Smooth muscle cell of the coronary artery (primary cell): ENCODE measurements around the gene KMO. TPM values are rescaled to one million over a fixed set of nuclear protein-coding genes. Genes with fewer than 3 reads are reported as not detected.

Experiments used
- total RNA-seq: library from RNA; depleted of rRNA; stranded (reverse); fragments of >200 nt; gene quantifications from 2 replicates; pipeline ENCODE4 v1.2.3, GENCODE V29; 2014; ENCODE audit warnings: low replicate concordance

The KMO gene
- not detected in 2 replicates for total RNA-seq

DNA sequence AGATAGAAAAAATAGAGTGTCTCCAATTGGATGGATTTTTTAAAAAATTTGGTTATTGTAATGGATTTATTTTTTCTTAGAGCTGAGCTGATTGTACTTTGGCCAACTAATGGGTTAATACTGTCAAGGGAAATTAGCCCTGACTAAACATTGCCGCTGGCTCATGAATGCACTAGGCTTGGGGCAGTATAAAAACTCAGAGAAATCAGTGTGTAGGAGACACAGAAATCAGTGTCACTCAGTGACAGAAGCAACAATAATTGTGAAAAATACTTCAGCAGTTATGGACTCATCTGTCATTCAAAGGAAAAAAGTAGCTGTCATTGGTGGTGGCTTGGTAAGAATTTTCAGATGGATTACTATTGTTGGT lies at the start of gene KMO:
Gene KMO, plus strand, starts transcription at position 217 of the 370 bp plus-strand sequence. Its CDS starts 67 bp downstream, at position 284.

DNA sequence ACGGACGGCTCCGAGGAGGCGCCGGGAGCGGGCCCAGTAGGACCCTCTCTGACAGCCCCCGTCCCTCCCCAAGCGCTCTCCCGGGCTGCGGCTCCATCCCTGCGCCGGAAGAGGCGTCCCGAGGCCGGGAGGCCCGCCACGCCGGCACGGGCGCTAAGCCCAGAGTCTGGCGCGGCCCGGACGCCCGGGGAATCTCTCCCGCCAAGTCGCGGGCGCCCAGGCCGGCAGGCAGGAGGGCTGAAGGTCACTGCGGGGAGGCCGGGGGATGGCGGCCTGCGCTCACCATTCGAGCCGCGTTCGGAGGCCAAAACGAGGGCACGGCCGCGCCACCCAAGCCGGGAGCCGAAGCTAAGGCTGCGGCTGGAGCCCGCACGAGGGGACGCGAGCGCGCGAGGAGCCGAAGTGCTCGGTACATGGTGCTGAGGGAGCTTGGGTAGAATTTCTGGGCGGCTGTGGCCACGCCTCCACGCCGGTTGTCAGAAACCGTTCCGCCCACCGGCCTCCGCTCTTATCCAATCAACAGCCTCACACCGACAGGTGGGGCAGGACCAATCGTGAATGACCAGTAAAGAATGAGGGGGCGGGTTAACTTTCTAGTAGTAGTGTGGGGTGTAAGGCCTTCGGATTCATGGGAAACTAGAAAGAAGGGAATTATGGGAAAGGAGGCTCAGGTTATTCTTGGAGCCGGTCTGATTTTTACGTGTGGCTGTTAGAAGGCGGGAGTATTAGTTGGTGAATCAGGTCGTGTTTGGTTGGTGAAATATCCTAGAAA lies 12.7 kb upstream of the KMO start, which contains the start of gene FH:
Gene FH, minus strand, starts transcription at position 448 of the 772 bp plus-strand sequence. Its CDS starts 33 bp downstream, at position 415.

DNA sequence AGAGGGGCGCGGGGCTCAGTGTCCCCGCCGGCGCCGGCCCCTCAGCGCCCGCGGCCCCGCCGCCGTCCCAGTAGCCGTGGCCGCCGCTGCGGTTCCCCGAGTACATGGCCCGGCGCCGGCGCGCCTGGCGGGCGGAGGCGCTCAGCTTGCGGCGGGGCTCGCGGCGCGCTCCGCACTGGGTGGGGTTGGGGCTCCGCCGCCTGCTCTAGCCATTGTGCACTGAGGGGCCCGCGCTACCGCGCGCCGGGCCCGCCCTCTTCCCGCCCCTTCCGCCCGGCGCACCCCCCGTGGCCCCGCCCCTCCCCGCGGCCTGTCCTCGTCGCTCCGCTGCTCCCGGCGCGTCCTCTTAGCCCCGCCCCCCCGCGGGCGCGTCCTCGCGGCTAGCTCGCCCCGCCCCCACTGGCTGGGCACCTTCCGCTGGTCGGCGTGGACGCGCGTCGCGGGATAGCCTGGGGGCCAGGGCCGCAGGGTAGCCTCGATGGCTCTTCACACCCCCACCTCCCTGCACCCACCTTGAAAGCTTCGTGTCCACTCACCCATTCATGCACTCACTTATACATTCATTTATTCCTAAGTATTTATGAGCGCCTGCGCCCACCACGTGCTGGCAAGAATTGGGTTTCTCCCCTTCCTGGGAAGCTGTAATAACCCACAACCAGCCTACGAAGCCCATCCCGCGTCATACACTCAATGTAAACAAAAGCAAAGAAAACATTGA lies 108.1 kb downstream of the KMO start, which contains the start of the genes CHML and OPN3:
Gene CHML, minus strand, starts transcription at position 221 of the 718 bp plus-strand sequence. CDS start 4,603 bp downstream, outside the sequence.
Gene OPN3, minus strand, starts transcription at position 221 of the 718 bp plus-strand sequence. Its CDS starts 115 bp downstream, at position 106.

Other genes starting within 250 kb of the KMO start
- gene RGS7, start 175.2 kb upstream of the KMO start, total RNA-seq = 0.15 and 2.8 TPM in 2 replicates
- gene FH, start 12.6 kb upstream of the KMO start, total RNA-seq = 95.7 and 111 TPM in 2 replicates
- 2.1 and 8.9 TPM in 2 replicates for gene CHML, start 108.0 kb downstream of the KMO start, total RNA-seq
- gene OPN3, start 108.0 kb downstream of the KMO start, total RNA-seq = 7.4 and 16.8 TPM in 2 replicates
- not detected in 2 replicates for gene WDR64, start 119.9 kb downstream of the KMO start, total RNA-seq